A204.1 (cell line): ENCODE measurements around the gene ELL2.
"Not testable (repeated sequence)": the region's sequence is repeated elsewhere in the genome, so short reads cannot be mapped to it uniquely, and the experiment has no call there.

Experiments used
- FAIRE-seq: peaks from 2 replicates; lab custom pipeline; 2012; peaks lifted over from hg19 to GRCh38; lab: Jason Lieb, UNC

The ELL2 gene

GRCh38 chr5:95907740-95908706, 53.6 kb downstream of the ELL2 start:
- no peak for FAIRE-seq

- FAIRE-seq, result no peak
These were observed 54.5 kb downstream of the ELL2 start for GRCh38 chr5:95907067-95907705.

- FAIRE-seq, result not testable (repeated sequence)
These were observed 55.3 kb downstream of the ELL2 start for GRCh38 chr5:95906398-95906797.

- FAIRE-seq, result no peak
These were observed 56.8 kb downstream of the ELL2 start for GRCh38 chr5:95904827-95905226.

GRCh38 chr5:95903838-95904237, 57.8 kb downstream of the ELL2 start:
- no peak for FAIRE-seq

GRCh38 chr5:95901676-95902627, 59.7 kb downstream of the ELL2 start:
- FAIRE-seq, result no peak

GRCh38 chr5:95900383-95900958, 61.2 kb downstream of the ELL2 start:
- no peak for FAIRE-seq

- FAIRE-seq, result no peak
These were observed 61.8 kb downstream of the ELL2 start for GRCh38 chr5:95899829-95900228.

- FAIRE-seq, result no peak
These were observed 62.6 kb downstream of the ELL2 start for GRCh38 chr5:95899006-95899405.

GRCh38 chr5:95895771-95896170, 65.9 kb downstream of the ELL2 start:
- FAIRE-seq, result no peak

- no peak for FAIRE-seq
These were observed 66.4 kb downstream of the ELL2 start for GRCh38 chr5:95895251-95895650.

- FAIRE-seq, result no peak
These were observed 68.8 kb downstream of the ELL2 start for GRCh38 chr5:95892784-95893354.

GRCh38 chr5:95891499-95891898, 70.2 kb downstream of the ELL2 start:
- FAIRE-seq, result no peak

- FAIRE-seq, result no peak
These were observed 72.6 kb downstream of the ELL2 start for GRCh38 chr5:95889076-95889475.

GRCh38 chr5:95887977-95888376, 73.7 kb downstream of the ELL2 start:
- FAIRE-seq, result no peak

GRCh38 chr5:95886340-95887044, 75.2 kb downstream of the ELL2 start:
- no peak for FAIRE-seq

GRCh38 chr5:95884511-95884910, 77.1 kb downstream of the ELL2 start:
- FAIRE-seq, result no peak

- no peak for FAIRE-seq
These were observed 77.7 kb downstream of the ELL2 start for GRCh38 chr5:95884017-95884325.

GRCh38 chr5:95883185-95884016, 78.2 kb downstream of the ELL2 start:
- no peak for FAIRE-seq

GRCh38 chr5:95881833-95882232, 79.8 kb downstream of the ELL2 start:
- FAIRE-seq, result no peak
